GM11168 (cell line): Measurements from ENCODE around the gene PDXDC1.
"Not testable (repeated sequence)": the region's sequence is repeated elsewhere in the genome, so short reads cannot be mapped to it uniquely, and the experiment has no call there.

Experiments
- in situ Hi-C: fragments of 300-500 bp; cut with MboI; formaldehyde crosslinking; loops from one replicate; pipeline ENCODE4 v1.12.0; 2022; ENCODE audit warnings: low sequenced_read_pairs; ENCODE audit not compliant: unreplicated experiment

Gene PDXDC1

DNA sequence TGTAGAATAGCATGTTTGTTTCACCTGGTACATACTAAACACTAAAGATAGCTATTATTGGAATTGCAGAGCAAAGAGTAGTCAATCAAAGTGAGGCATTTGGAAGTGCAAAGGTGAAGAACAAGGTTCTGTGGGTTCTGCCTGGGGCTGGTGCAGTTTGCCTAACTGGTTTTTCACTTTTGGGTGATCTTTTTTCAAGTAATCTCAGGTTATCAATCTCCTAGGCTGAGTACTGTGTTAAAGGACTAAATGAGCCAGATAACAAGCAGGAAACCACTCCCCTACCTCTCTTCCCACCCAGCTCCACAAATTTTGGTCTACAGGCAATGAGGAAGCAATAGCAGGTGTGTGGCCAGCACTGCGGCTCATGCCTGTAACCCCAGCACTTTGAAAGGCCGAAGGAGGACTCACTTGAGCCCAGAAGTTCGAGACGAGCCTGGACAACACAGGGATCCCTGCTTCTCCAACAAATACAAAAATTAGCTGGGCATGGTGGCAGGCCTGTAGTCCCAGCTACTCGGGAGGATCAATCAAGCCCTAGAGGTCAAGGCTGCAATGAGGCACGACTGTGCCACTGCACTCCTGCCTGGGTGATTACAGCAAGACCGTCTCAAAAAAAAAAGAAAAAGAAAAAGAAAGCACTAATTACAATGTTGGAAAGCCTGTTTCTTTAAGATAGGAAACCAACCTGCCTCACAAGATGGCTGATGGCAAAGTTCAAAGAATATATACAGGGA is 83.0 kb downstream of the PDXDC1 start:
- in situ Hi-C loops = no loop called here

DNA sequence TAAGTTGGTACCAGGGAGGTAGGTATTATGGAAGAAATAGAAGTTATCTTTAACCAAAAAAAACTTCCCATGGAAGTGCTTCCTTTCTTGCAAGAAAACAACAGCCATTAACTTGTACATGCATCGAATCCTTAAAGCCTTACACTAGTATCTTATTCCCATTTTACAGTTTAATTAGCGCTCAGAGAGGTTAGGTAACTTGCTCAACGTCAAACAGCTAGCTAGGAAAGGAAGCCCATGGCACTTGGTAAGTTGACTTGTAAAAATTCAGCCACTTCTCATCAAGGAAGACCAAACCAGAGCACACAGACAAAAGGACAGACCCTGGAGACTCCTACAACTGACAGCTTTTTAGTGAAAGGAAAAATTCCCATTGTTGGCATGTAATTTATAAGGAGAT is 84.5 kb downstream of the PDXDC1 start:
- in situ Hi-C loops = no loop called here

DNA sequence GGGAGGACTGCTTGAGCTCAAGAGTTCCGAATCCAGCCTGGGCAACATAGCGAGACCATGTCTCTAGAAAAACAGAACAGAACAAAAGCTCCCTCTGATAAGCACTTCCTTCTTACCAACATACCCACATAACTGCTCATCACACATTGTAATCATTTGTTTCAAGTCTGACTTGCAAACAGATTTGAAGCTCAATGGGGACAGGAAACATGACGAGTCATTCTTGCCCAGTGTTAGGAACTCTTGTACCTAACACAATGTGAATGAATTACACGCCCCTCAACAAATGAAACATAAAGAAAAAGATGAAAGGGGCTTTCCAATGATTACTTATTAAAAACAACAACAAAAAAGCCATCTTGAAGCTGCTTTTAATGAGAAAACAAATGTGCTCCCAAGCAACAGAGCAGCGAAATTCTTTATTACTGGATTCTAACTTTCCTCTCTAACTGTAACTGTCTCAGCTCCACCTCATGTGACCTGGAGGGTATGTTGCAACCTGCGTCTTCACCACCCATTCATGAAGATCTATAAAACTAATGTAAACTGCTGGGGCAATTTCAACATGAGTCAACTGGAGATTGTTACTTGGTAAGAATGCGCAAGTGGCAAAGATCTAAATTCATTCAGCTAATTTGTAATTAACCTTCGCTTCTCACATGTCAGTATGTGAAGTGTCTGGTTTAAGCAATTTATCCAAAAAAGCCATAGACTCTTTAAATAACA is 87.4 kb downstream of the PDXDC1 start:
- in situ Hi-C loops = not testable (repeated sequence)

- in situ Hi-C loops = not testable (repeated sequence)
These were observed 91.1 kb downstream of the PDXDC1 start for GRCh38 chr16:15065961-15066360.

GRCh38 chr16:15066690-15067089 is 91.9 kb downstream of the PDXDC1 start:
- in situ Hi-C loops = not testable (repeated sequence)

DNA sequence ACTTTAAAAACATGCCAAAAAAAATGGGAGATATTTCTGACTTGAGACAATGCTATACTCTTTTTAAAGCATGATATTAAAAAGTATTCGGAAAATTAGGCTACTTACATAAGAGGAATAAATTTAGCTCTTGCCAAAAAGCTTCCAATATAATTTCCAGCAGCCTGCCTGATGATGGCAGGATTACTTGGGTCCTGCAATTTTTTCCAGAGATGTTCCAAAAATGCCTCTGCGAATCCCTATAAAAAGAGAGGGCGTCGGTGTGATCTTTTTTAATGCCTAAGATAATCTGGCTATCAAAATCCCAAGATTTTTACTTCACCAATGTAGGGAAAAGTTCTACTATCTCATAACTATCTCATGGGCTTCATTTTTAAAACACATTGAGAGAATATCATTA is 96.2 kb downstream of the PDXDC1 start:
- in situ Hi-C loops = not testable (repeated sequence)

GRCh38 chr16:15071916-15072769 is 97.3 kb downstream of the PDXDC1 start:
- in situ Hi-C loops = not testable (repeated sequence)

- in situ Hi-C loops = no loop called here
These were observed 98.3 kb downstream of the PDXDC1 start for GRCh38 chr16:15073101-15073500.

- in situ Hi-C loops = not testable (repeated sequence)
These were observed 101.3 kb downstream of the PDXDC1 start for GRCh38 chr16:15076161-15076560.

DNA sequence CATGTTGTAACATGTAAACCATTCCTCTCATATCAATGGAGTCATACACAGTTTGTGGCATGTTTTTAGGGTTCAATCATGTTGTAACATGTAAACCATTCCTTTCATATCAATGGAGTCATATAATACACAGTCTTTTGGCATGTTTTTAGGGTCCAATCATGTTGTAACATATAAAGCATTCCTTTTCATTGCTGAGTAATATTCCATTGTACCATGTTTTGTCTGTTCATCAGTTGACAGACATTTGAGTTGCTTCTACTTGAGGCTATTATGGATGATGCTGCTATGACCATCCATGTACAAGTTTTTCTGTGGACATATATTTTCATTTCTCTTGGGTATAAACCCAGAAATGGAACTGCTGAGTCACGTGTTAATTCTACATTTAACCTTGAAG is 106.1 kb downstream of the PDXDC1 start:
- in situ Hi-C loops = not testable (repeated sequence)

GRCh38 chr16:15082788-15083187 is 108.0 kb downstream of the PDXDC1 start:
- in situ Hi-C loops = not testable (repeated sequence)

DNA sequence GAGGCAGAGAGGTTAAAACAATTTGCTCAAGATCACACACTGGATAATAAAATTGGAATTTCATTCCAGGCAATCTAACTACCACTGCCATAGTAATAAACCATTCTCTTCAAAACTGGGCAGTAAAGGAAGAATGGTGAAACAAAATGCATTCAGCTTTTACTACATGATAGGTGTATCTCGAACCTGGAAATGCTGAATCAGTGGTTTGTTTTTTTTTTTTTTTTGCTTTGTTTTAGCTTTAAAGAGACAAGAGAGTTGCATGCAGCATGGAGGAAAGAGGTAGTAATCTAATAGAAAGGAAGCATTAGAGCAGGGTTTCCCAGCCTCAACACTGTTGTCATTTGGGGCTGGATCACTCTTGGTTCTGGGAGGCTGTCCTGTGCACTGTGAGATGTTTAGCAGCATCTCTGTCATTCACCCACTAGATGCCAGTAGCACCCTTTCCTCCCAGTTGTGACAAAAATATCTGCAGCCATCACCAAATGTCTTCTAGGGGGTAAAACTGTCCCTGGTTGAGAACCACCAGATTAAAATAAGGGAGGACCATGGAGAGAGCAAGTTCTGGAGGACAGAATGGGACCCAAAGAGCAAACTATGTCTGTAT is 115.9 kb downstream of the PDXDC1 start:
- in situ Hi-C loops = not testable (repeated sequence)

GRCh38 chr16:15093571-15093954 is 118.7 kb downstream of the PDXDC1 start:
- in situ Hi-C loops = not testable (repeated sequence)

DNA sequence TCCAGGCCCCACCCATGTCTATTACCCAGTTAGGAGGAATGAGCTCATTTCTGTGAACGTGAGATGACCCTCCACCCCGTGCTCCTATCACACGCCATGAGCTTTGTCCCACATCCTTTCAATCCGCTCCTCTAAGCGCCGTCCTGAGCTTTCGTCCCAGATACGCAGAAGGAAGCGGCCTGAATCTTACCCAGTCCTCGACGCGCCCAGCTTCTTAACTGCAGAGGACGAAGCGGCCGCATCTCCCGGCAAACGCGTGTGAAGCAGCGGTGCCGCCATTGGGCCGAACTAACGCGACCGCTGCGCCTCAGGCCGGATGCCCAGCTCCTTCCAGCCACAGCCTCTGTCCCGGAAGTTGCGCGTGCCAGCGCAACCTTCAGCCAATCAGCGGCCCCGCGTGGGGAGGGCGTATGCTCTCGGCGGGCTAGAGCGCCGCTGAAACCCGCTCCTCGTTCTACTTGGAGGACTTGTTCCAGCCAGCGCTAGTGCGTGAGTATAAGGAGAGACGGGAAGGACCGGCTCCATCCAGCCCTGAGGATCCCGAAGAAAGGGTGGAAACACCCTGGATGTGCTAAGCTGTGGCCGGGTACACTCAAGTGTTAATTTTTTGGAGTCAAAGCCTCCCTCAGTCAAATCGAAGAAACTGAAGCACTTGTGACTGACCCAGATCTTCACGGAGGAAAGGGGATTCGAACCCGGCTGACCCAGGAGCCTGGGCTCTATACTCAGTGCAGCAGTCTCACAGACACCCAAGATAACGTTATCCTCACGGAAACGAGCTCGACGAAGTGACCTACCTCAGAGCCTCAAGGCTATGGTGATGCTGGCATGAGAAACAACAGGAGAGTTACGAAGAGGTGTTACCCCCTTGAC is 119.4 kb downstream of the PDXDC1 start, which contains the start of gene RRN3:
RRN3 (minus strand) TSS at position 318 of the 873 bp plus-strand sequence; CDS start at position 279, 39 bp downstream.
- in situ Hi-C loops = not testable (repeated sequence)

GRCh38 chr16:15096583-15096972 is 121.8 kb downstream of the PDXDC1 start:
- in situ Hi-C loops = not testable (repeated sequence)

GRCh38 chr16:15099366-15099909 is 124.6 kb downstream of the PDXDC1 start:
- in situ Hi-C loops = not testable (repeated sequence)

GRCh38 chr16:15100372-15100987 is 125.7 kb downstream of the PDXDC1 start:
- in situ Hi-C loops = not testable (repeated sequence)

- in situ Hi-C loops = not testable (repeated sequence)
These were observed 153.0 kb downstream of the PDXDC1 start for GRCh38 chr16:15127641-15128425.
